GM12874 (cell line): ENCODE measurements around the gene ABHD17C.

Source experiments
- TF ChIP-seq, protein P1 (sequence below): IDR thresholded peaks from 2 replicates; pipeline ENCODE4 v1.5.1; 2011; ENCODE audit warnings: low read depth, mild to moderate bottlenecking, control low read depth, low read length, moderate library complexity; ENCODE audit not compliant: insufficient read depth

The ABHD17C gene

GRCh38 chr15:80775338-80775737 lies 80.2 kb downstream of the ABHD17C start:
- TF ChIP-seq, protein P1, sequence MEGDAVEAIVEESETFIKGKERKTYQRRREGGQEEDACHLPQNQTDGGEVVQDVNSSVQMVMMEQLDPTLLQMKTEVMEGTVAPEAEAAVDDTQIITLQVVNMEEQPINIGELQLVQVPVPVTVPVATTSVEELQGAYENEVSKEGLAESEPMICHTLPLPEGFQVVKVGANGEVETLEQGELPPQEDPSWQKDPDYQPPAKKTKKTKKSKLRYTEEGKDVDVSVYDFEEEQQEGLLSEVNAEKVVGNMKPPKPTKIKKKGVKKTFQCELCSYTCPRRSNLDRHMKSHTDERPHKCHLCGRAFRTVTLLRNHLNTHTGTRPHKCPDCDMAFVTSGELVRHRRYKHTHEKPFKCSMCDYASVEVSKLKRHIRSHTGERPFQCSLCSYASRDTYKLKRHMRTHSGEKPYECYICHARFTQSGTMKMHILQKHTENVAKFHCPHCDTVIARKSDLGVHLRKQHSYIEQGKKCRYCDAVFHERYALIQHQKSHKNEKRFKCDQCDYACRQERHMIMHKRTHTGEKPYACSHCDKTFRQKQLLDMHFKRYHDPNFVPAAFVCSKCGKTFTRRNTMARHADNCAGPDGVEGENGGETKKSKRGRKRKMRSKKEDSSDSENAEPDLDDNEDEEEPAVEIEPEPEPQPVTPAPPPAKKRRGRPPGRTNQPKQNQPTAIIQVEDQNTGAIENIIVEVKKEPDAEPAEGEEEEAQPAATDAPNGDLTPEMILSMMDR = no peak

DNA sequence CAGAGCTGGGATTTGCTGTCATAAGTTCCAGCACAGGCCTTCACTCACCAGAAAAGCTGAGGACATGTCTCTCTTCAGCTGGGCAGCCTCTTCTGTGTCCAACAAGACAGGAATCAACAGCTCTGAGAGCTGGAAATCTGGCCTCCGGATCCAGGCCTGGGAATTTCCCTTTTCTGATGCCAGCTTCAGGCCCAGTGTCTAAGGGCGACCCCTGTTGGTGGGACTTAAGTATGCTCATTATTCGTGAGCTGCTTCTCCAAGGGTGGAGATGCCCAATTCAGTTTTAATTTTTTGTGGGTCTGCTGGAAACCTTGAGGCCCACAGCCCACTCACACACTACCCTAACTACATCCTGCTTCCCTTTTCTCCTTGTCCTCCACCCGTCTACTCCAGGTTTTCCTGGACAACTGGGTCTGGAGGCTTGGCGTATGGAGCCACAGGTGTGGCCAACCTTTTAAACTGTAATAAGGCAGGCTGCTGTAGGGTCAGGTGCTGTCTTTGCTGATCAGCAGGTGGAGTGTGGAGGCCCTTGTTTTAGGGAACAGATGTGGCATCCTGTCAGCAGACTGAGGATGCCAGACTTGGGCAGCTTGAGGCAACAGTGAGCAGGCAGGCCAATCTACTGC lies 81.4 kb downstream of the ABHD17C start:
- TF ChIP-seq, protein P1 = peak; percentile 89

DNA sequence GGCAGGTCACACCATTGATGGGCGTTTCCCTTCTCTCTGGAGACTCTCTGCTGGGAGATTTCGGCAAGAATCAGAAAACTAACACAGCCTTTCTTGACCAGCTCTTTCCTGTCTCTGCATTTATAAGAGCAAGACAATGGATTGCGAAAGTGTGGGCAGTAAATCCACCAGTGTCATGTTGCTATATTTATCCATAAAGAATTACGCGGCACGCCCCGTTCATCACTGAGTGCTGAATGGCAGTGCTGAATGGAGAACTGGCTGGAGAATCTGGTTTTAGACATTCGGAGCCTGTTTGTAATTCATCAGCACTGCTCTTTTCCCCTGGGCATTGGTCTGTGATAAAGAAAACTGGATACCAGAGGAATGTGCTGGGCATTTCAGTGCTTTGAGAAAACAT lies 82.0 kb downstream of the ABHD17C start:
- TF ChIP-seq, protein P1 = no peak

- TF ChIP-seq, protein P1 = no peak
Observed at GRCh38 chr15:80777826-80778620, 82.9 kb downstream of the ABHD17C start.

DNA sequence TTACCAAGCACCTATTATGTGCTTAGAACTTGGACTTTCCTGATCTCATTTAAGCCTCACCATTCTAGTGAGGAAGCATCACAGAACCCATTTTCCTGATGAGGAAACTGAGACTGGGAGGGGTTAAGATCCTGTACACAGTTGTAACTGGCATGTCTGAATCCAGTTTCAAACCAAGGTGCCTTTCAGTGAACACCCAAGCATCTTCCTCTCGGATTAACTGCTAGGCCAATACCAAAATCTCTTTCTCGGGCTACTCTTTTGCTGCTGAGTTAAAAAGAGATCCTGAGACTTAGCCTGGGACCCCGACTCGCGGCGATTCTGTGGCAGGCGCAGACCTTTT lies 83.5 kb downstream of the ABHD17C start:
- TF ChIP-seq, protein P1 = no peak

DNA sequence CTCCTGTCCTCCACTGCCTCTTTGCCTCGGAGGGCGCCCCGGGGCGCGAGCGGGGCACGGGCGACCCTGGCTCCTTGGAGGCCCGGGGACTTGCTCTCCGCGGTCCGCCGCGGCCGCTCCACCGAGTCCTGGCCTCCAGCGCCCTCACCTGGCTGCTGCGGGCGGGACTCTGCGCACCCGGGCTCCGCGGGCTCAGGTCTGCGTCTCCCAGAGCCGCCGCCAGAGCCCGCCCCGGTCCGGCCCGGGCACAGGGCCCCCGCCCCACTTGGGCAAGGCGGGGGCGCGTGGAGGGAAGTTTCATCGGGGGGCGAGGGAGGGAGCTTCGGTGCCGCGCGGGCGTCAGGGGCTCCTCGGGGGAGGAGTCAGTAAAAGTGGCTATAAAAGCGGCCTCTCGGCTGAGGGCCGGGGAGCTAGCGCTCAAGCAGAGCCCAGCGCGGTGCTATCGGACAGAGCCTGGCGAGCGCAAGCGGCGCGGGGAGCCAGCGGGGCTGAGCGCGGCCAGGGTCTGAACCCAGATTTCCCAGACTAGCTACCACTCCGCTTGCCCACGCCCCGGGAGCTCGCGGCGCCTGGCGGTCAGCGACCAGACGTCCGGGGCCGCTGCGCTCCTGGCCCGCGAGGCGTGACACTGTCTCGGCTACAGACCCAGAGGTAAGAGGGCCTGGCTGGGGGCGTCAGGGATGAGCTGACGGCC lies 84.0 kb downstream of the ABHD17C start, which contains the start of gene CEMIP:
TSS of gene CEMIP (plus strand) at position 407 of the 694 bp plus-strand sequence. CDS start 94,510 bp downstream, outside the sequence.
- TF ChIP-seq, protein P1 = peak; percentile 76
